ENCODE results near the gene NKX6-2.

Gene NKX6-2

DNA sequence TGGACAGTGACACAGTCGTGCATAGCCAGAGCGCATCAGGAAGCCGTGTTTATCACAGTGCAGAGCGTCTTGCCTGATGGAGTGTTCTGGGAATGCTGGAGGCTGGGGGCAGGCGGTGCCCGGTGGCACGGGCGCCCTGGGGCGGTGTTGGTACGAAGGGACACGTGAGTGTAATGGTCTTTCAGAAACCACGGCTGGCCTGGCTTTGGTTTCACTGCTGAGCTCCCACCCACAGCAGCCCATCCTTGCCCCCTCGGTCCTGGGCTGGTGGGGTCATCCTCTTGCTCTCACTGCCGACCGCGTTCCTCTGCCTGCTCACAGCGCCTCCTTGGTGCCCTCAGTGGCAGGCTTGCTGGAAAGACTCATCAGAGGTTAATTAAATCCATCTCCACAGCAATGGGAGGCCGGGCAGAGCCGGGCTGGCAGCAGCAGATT lies 50.6 kb downstream of the NKX6-2 start:
- H3K36me3 ChIP-seq (ENCODE audit: control insufficient read depth in 4 of 4, insufficient read depth in 4 of 4, low read length in 3 of 4): peaks cover 5 to 42% (median 16%) of the 10 kb centered on the region in 4 experiments
- no peaks in the 10 kb centered on the region for H3K9me3 ChIP-seq (ENCODE audit: control extremely low read depth in 1 of 5, control insufficient read depth in 4 of 5, insufficient read depth in 2 of 5, low read depth in 1 of 5, low read length in 4 of 5)
- no peak overlapping the region for H3K27ac ChIP-seq (ENCODE audit: insufficient read depth in 1 of 2, low read depth in 1 of 2, low read length in 2 of 2, poor library complexity in 1 of 2, severe bottlenecking in 2 of 2)
- H3K4me1 ChIP-seq (ENCODE audit: control extremely low read depth in 1 of 4, control insufficient read depth in 4 of 4, insufficient read depth in 4 of 4, low read length in 3 of 4): no peaks in the 10 kb centered on the region
- DNase-seq: no peak
- no peak overlapping the region for H3K4me3 ChIP-seq (ENCODE audit: control insufficient read depth in 1 of 7, extremely low read depth in 1 of 7, insufficient read depth in 4 of 7, low read depth in 2 of 7, low read length in 6 of 7)
- 98% methylated on average over 19 of the region's 19 CpGs for WGBS (ENCODE audit: insufficient coverage)
- no peaks in the 10 kb centered on the region for H3K27me3 ChIP-seq (replicated peaks in 2 of 5; ENCODE audit: control insufficient read depth in 4 of 5, insufficient read depth in 5 of 5, low read length in 4 of 5)
- CTCF ChIA-PET: no interaction called here
- POLR2A ChIA-PET: no interaction called here

GRCh38 chr10:132733926-132734325 lies 52.0 kb downstream of the NKX6-2 start:
- Histone ChIP-seq H3K27me3 (replicated peaks in 2 of 5; ENCODE audit: control insufficient read depth in 4 of 5, insufficient read depth in 5 of 5, low read length in 4 of 5) (no peaks in the 10 kb centered on the region), H3K4me1 (ENCODE audit: control extremely low read depth in 1 of 4, control insufficient read depth in 4 of 4, insufficient read depth in 4 of 4, low read length in 3 of 4) (no peaks in the 10 kb centered on the region), H3K36me3 (ENCODE audit: control insufficient read depth in 4 of 4, insufficient read depth in 4 of 4, low read length in 3 of 4) (peaks cover 4 to 44% (median 22%) of the 10 kb centered on the region in 4 experiments), H3K4me3 (ENCODE audit: control insufficient read depth in 1 of 7, extremely low read depth in 1 of 7, insufficient read depth in 4 of 7, low read depth in 2 of 7, low read length in 6 of 7) (no peak overlapping the region), H3K9me3 (ENCODE audit: control extremely low read depth in 1 of 5, control insufficient read depth in 4 of 5, insufficient read depth in 2 of 5, low read depth in 1 of 5, low read length in 4 of 5) (no peaks in the 10 kb centered on the region), H3K27ac (ENCODE audit: insufficient read depth in 1 of 2, low read depth in 1 of 2, low read length in 2 of 2, poor library complexity in 1 of 2, severe bottlenecking in 2 of 2) (no peak overlapping the region)
- ChIA-PET CTCF (no interaction called here), POLR2A (no interaction called here)
- 98% methylated on average over 19 of the region's 19 CpGs for WGBS (ENCODE audit: insufficient coverage)
- DNase-seq: no peak
